SHP77 treated with DMSO at 0.1 percent for 48 hours (cell line): ENCODE data around the gene SERPINA9.

Experiments used
- DNase-seq: peaks from one replicate; lab custom pipeline; 2025; lab: John Stamatoyannopoulos, UW

The SERPINA9 gene

GRCh38 chr14:94462763-94463572, 13.0 kb downstream of the SERPINA9 start:
- DNase-seq: no peak

- DNase-seq: no peak
These were observed 13.8 kb downstream of the SERPINA9 start for GRCh38 chr14:94462219-94462551.

GRCh38 chr14:94461526-94462218, 14.3 kb downstream of the SERPINA9 start:
- no peak for DNase-seq

- no peak for DNase-seq
These were observed 15.2 kb downstream of the SERPINA9 start for GRCh38 chr14:94460631-94461416.

- no peak for DNase-seq
These were observed 17.3 kb downstream of the SERPINA9 start for GRCh38 chr14:94458558-94459205.

GRCh38 chr14:94458096-94458495, 17.9 kb downstream of the SERPINA9 start:
- no peak for DNase-seq

GRCh38 chr14:94455928-94456327, 20.1 kb downstream of the SERPINA9 start:
- DNase-seq: no peak

GRCh38 chr14:94451826-94452225, 24.2 kb downstream of the SERPINA9 start:
- no peak for DNase-seq

GRCh38 chr14:94451091-94451771, 24.8 kb downstream of the SERPINA9 start:
- DNase-seq: no peak

GRCh38 chr14:94450722-94451090, 25.3 kb downstream of the SERPINA9 start:
- DNase-seq: no peak

- no peak for DNase-seq
These were observed 26.1 kb downstream of the SERPINA9 start for GRCh38 chr14:94449930-94450329.

- no peak for DNase-seq
These were observed 27.8 kb downstream of the SERPINA9 start for GRCh38 chr14:94448071-94448808.

- no peak for DNase-seq
These were observed 28.8 kb downstream of the SERPINA9 start for GRCh38 chr14:94447206-94447605.

- DNase-seq: no peak
These were observed 29.9 kb downstream of the SERPINA9 start for GRCh38 chr14:94446126-94446525.

- DNase-seq: no peak
These were observed 31.0 kb downstream of the SERPINA9 start for GRCh38 chr14:94445003-94445402.

GRCh38 chr14:94441531-94442205, 34.3 kb downstream of the SERPINA9 start:
- no peak for DNase-seq

GRCh38 chr14:94441130-94441529, 34.9 kb downstream of the SERPINA9 start:
- no peak for DNase-seq

GRCh38 chr14:94439453-94440057, 36.4 kb downstream of the SERPINA9 start:
- no peak for DNase-seq

- DNase-seq: no peak
These were observed 47.4 kb downstream of the SERPINA9 start for GRCh38 chr14:94428610-94429009.

- no peak for DNase-seq
These were observed 48.9 kb downstream of the SERPINA9 start for GRCh38 chr14:94427016-94427613.
